Mesothelial cell of epicardium (in vitro differentiated cells): ENCODE measurements around the gene GSC. TPM values are rescaled to one million over a fixed set of nuclear protein-coding genes. Genes with fewer than 3 reads are reported as not detected.
"Not testable (repeated sequence)": the region's sequence is repeated elsewhere in the genome, so short reads cannot be mapped to it uniquely, and the experiment has no call there.

Source experiments
- DNase-seq, 2 experiments: peaks; one replicate each; pipeline ENCODE4 v3.0.0; 2021; ENCODE audit warnings: low spot score in 2 of 2; ENCODE audit not compliant: unreplicated experiment in 2 of 2
- H3K27ac Mint-ChIP-seq: 2 replicates; pipeline ENCODE4 v1.8.0; 2021; ENCODE audit warnings: mixed read lengths
- H3K27me3 Mint-ChIP-seq: 2 replicates; pipeline ENCODE4 v1.8.0; 2021; ENCODE audit warnings: low read depth, mixed read lengths
- H3K36me3 Mint-ChIP-seq: 2 replicates; pipeline ENCODE4 v1.8.0; 2021; ENCODE audit warnings: mixed read lengths
- H3K4me1 Mint-ChIP-seq: 2 replicates; pipeline ENCODE4 v1.8.0; 2021; ENCODE audit warnings: mixed read lengths
- H3K4me3 Mint-ChIP-seq: 2 replicates; pipeline ENCODE4 v1.8.0; 2021; ENCODE audit warnings: mild to moderate bottlenecking, moderate library complexity, mixed read lengths
- H3K9me3 Mint-ChIP-seq: 2 replicates; pipeline ENCODE4 v1.8.0; 2021; ENCODE audit warnings: mixed read lengths
- total RNA-seq: library from RNA; stranded (reverse); gene quantifications from 3 replicates; pipeline ENCODE4 v1.2.1, GENCODE V29; 2021
- TF ChIP-seq, protein P1 (sequence below): fragments of 200-600 bp; sonication (generic); IDR thresholded peaks from one replicate; pipeline ENCODE4 v1.5.0; 2021; ENCODE audit warnings: antibody characterized with exemption; ENCODE audit not compliant: unreplicated experiment

GSC gene
- total RNA-seq, 1 donor from 2014 or later = 3.8 TPM

DNA sequence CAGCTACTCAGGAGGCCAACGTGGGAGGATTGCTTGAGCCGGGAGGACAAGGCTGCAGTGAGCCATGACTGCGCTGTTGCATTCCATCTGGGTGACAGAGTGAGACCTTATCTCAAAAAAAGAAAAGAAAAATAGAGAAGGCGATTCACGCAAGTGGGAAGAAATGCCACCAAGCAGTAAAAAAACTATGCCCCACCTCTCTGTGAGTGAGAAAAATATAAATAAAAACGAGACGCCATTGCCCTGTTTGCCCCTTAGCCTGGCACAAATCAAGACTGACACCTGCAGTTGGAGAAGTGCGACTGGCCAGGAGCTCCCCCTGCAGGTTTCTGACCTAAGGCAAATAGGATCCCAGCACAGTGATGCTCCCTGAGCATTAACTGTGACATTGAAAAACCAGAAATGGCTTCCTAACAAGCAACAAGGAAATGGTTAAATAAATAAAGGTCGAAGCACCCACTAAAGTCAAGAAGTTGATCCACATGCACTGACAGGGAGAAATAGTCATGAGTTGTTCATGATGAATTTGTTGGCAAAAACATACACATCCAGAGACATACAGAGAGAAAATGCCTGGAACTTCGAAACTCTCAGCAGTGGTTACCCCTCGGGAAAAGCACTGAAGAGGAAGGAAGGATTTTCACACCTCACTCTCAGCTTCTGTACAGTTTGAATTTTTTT is 21.1 kb downstream of the GSC start:
- no peaks in the 10 kb centered on the region for H3K36me3 Mint-ChIP-seq
- peak overlapping the region; percentile 27 for H3K27ac Mint-ChIP-seq
- no peaks in the 10 kb centered on the region for H3K9me3 Mint-ChIP-seq
- DNase-seq = no peak
- TF ChIP-seq, protein P1, sequence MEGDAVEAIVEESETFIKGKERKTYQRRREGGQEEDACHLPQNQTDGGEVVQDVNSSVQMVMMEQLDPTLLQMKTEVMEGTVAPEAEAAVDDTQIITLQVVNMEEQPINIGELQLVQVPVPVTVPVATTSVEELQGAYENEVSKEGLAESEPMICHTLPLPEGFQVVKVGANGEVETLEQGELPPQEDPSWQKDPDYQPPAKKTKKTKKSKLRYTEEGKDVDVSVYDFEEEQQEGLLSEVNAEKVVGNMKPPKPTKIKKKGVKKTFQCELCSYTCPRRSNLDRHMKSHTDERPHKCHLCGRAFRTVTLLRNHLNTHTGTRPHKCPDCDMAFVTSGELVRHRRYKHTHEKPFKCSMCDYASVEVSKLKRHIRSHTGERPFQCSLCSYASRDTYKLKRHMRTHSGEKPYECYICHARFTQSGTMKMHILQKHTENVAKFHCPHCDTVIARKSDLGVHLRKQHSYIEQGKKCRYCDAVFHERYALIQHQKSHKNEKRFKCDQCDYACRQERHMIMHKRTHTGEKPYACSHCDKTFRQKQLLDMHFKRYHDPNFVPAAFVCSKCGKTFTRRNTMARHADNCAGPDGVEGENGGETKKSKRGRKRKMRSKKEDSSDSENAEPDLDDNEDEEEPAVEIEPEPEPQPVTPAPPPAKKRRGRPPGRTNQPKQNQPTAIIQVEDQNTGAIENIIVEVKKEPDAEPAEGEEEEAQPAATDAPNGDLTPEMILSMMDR = no peak
- H3K4me1 Mint-ChIP-seq = peaks cover 13% of the 10 kb centered on the region
- peaks cover 24% of the 10 kb centered on the region for H3K27me3 Mint-ChIP-seq
- H3K4me3 Mint-ChIP-seq = no peak overlapping the region

DNA sequence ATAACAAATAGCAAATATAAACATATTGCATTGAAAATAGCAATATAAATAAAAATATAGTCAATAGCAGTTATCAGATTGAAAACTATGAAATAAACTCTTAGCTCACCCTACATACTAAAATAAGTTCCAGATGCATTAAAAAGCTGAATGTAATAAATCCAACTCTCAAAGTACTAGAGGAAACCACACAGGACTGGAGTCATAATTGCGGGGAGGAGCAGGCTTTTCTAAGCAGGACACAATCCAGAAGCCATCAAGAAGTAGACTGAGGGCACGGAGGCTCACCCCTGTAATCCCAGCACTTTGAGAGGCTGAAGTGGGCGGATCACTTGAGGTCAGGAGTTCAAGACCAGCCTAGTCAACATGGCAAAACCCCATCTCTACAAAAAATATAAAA is 22.2 kb downstream of the GSC start:
- Mint-ChIP-seq H3K4me3 (no peak overlapping the region), H3K9me3 (no peaks in the 10 kb centered on the region), H3K4me1 (peaks cover 12% of the 10 kb centered on the region), H3K36me3 (no peaks in the 10 kb centered on the region), H3K27me3 (peaks cover 21% of the 10 kb centered on the region), H3K27ac (no peak overlapping the region)
- TF ChIP-seq, protein P1 = no peak
- DNase-seq = no peak

DNA sequence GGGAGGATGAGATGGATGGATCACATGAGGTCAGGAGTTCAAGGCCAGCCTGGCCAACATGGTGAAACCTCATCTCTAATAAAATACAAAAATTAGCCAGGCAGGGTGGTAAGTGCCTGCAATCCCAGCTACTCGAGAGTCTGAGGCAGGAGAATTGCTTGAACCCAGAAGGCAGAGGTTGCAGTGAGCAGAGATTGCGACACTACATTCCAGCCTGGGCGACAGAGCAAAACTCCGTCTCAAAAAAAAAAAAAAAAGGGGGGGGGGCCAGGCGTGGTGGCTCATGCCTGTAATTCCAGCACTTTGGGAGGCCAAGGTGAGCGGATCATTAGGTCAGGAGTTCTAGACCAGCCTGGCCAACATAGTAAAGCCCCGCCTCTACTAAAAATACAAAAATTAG is 22.8 kb downstream of the GSC start:
- DNase-seq, H3K4me1 Mint-ChIP-seq, H3K36me3 Mint-ChIP-seq, H3K9me3 Mint-ChIP-seq, H3K4me3 Mint-ChIP-seq, H3K27ac Mint-ChIP-seq: not testable (repeated sequence)
- peaks cover 15% of the 10 kb centered on the region for H3K27me3 Mint-ChIP-seq

DNA sequence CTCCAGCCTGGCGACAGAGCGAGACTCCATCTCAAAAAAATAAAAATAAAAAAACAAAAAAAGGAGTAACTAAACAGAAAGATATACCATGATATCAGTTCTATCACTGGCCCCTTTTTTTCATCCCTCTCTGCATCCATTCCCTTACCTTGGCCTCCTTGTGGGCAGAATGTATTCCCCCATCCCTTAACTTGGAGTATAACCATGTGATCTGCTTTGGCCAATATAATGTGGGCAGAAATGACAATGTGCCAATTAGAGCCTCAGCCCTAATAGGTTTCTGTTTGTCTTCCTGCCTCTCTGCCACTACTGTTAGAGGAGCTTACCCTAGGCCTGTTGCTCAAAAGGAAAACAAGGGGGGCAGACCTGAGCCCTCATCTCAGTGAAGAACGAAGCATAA is 23.8 kb downstream of the GSC start:
- H3K4me3 Mint-ChIP-seq = no peak overlapping the region
- TF ChIP-seq, protein P1 = no peak
- no peak overlapping the region for H3K27ac Mint-ChIP-seq
- no peaks in the 10 kb centered on the region for H3K9me3 Mint-ChIP-seq
- no peaks in the 10 kb centered on the region for H3K36me3 Mint-ChIP-seq
- DNase-seq = no peak
- H3K27me3 Mint-ChIP-seq = peaks cover 12% of the 10 kb centered on the region
- peaks cover 8% of the 10 kb centered on the region for H3K4me1 Mint-ChIP-seq

DNA sequence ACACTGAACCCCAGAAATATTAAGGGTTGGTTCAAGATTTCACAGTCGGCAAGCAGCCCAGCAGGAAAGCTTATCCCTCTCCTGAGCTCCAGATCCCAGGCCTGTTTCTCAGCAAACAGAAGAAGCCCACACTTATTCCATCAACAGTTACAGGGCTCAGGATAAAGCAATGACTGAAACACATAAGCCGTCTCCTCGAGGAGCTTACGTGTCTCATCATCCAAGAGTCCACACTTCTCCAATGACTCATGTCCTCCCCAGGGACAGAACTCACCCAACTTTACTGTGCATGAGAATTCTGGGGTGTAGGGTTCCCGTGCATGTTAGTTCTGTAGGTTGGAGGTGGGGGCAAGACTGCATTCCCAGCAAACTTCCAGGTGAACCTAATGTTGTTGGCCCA is 31.2 kb downstream of the GSC start:
- no peak for DNase-seq
- TF ChIP-seq, protein P1 = no peak
- H3K27me3 Mint-ChIP-seq = no peaks in the 10 kb centered on the region
- H3K27ac Mint-ChIP-seq = no peak overlapping the region
- H3K36me3 Mint-ChIP-seq = no peaks in the 10 kb centered on the region
- no peaks in the 10 kb centered on the region for H3K4me1 Mint-ChIP-seq
- no peaks in the 10 kb centered on the region for H3K9me3 Mint-ChIP-seq
- H3K4me3 Mint-ChIP-seq = no peak overlapping the region

DNA sequence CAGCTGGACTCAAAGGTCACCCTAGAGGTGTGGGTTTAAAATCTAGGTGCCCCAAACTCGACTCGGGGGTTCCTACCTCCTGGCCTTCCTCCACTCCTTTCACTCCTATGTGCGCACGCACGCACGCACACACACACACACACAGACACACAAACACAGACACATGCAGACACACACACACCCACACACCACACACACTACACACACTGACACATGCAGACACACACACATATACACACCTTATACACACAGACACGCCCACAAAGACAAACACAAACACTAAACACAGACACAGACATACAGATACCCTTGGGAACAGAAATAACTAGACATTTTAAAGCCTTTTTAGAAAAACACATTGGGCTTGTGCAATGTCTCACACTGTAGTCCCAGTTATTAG is 31.8 kb downstream of the GSC start:
- no peaks in the 10 kb centered on the region for H3K27me3 Mint-ChIP-seq
- no peak overlapping the region for H3K27ac Mint-ChIP-seq
- H3K4me1 Mint-ChIP-seq = no peaks in the 10 kb centered on the region
- no peaks in the 10 kb centered on the region for H3K9me3 Mint-ChIP-seq
- DNase-seq = no peak
- TF ChIP-seq, protein P1 = no peak
- no peak overlapping the region for H3K4me3 Mint-ChIP-seq
- H3K36me3 Mint-ChIP-seq = no peaks in the 10 kb centered on the region
